Breast epithelium (tissue), 3 donors: ENCODE data around the gene HPCAL1.

Experiments
- CTCF ChIP-seq, 3 donors: fragments of 450-650 bp; IDR thresholded peaks; one replicate each; pipeline ENCODE4 v1.5.1; 2016 to 2017; ENCODE audit warnings: antibody characterized with exemption in 3 of 3, mild to moderate bottlenecking in 3 of 3, moderate library complexity in 3 of 3
- POLR2A ChIP-seq: fragments of 450-650 bp; IDR thresholded peaks from one replicate; pipeline ENCODE4 v1.6.1; 2016; ENCODE audit warnings: antibody characterized with exemption, mild to moderate bottlenecking, moderate library complexity

- TF ChIP-seq POLR2A, result no peak
- no peak for TF ChIP-seq CTCF (IDR thresholded peaks at IDR 0.05)
Observed at GRCh38 chr2:10309286-10309685, 6.6 kb downstream of the HPCAL1 start.
